Spleen (tissue), 11 donors: Measurements from ENCODE around the gene LGI4. TPM values are rescaled to one million over a fixed set of nuclear protein-coding genes. Genes with fewer than 3 reads are reported as not detected.

Experiments
- DNase-seq: peaks from one replicate; pipeline ENCODE4 v3.0.0-alpha.2; 2020
- H3K27ac ChIP-seq, 8 donors: fragments of 200-600 bp; sonication (generic) in 7 of 8; 1 replicate in 4 of 8; 2 replicates in 4 of 8; pipeline versions ENCODE4 v1.5.0 to v1.8.0; 2016 to 2021; ENCODE audit warnings: inconsistent platforms in 4 of 8, mild to moderate bottlenecking in 4 of 8, moderate library complexity in 1 of 8
- H3K27me3 ChIP-seq, 7 donors: fragments of 200-600 bp; sonication (generic) in 6 of 7; replicated peaks in 1 of 7; 1 replicate in 4 of 7; 2 replicates in 3 of 7; pipeline versions ENCODE4 v1.5.0 to v1.8.0; 2016 to 2021; ENCODE audit warnings: inconsistent platforms in 3 of 7, mild to moderate bottlenecking in 1 of 7
- H3K36me3 ChIP-seq, 6 donors: fragments of 200-600 bp; sonication (generic) in 5 of 6; 1 replicate in 4 of 6; 2 replicates in 2 of 6; pipeline versions ENCODE4 v1.5.0 to v1.8.0; 2016 to 2021; ENCODE audit warnings: inconsistent platforms in 2 of 6
- H3K4me1 ChIP-seq, 6 donors: fragments of 200-600 bp; sonication (generic) in 5 of 6; 1 replicate in 3 of 6; 2 replicates in 3 of 6; pipeline versions ENCODE4 v1.5.0 to v1.8.0; 2016 to 2021; ENCODE audit warnings: inconsistent platforms in 3 of 6
- H3K4me3 ChIP-seq, 8 donors: fragments of 200-600 bp; sonication (generic) in 7 of 8; 1 replicate in 4 of 8; 2 replicates in 4 of 8; pipeline versions ENCODE4 v1.5.0 to v1.8.0; 2016 to 2021; ENCODE audit warnings: inconsistent platforms in 4 of 8, mild to moderate bottlenecking in 4 of 8, moderate library complexity in 2 of 8
- H3K9me3 ChIP-seq, 8 donors: fragments of 200-600 bp; sonication (generic) in 7 of 8; 1 replicate in 4 of 8; 2 replicates in 4 of 8; pipeline versions ENCODE4 v1.5.0 to v1.8.0; 2016 to 2021; ENCODE audit warnings: inconsistent platforms in 4 of 8
- CTCF ChIP-seq, 11 experiments: fragments of 200-600 bp in 7 of 11; fragments of 450-650 bp in 4 of 11; sonication (generic) in 4 of 11; IDR thresholded peaks in 8 of 11; conservative IDR thresholded peaks in 3 of 11; 1 replicate in 7 of 11; 2 replicates in 4 of 11; pipeline versions ENCODE4 v1.4.0 to v1.8.0; 2016 to 2021; ENCODE audit warnings: antibody characterized with exemption in 11 of 11, inconsistent platforms in 4 of 11, mild to moderate bottlenecking in 1 of 11
- POLR2A ChIP-seq, 3 donors: fragments of 450-650 bp; IDR thresholded peaks; one replicate each; pipeline ENCODE4 v1.5.1; 2017; ENCODE audit warnings: antibody characterized with exemption in 3 of 3, mild to moderate bottlenecking in 1 of 3
- POLR2AphosphoS5 ChIP-seq, 3 donors: sonication (generic); formaldehyde crosslinking; IDR thresholded peaks; one replicate each; pipeline ENCODE4 v1.5.1; 2017; ENCODE audit warnings: antibody characterized with exemption in 3 of 3
- WGBS, 5 donors: extraction: QIAGEN DNeasy Blood & Tissue Kit in 3 of 5; methylation state at CpG; one replicate each; pipeline versions ENCODE4 v1.1.5 to v1.1.7; 2013 to 2018; 5-methylcytosine and 5-hydroxymethylcytosine counted together
- intact Hi-C: fragments of 100-400 bp; cut with DNase I; formaldehyde crosslinking; loops from one replicate; pipeline ENCODE4 v1.15.0; 2023; ENCODE audit warnings: low total_unique reads
- polyA plus RNA-seq, 3 donors: library from polyadenylated mRNA; stranded (reverse); fragments of 200-250 nt; gene quantifications; one replicate each; pipeline ENCODE4 v1.2.1, GENCODE V29; 2013
- total RNA-seq, 7 donors: library from RNA; depleted of rRNA in 3 of 7; stranded (reverse); fragments of >200 nt in 3 of 7; fragmentation: NEBNext Ultra II Directional in 4 of 7; extraction: Animal tissue kit (Norgen Biotek cat#: 25700) in 4 of 7; gene quantifications; one replicate each; pipeline versions ENCODE4 v1.1.0 to v1.2.1, GENCODE V29; 2016 to 2021
- donor health status: healthy with polysubstance abuse.
- donor health status: DM: no; HTN: no; CAD: no; lungs with moderate emphysema.
- donor health status: DM: no; HTN: no; CAD: no.
- donor health status: Bipolar disorder and iron deficiency.
- donor health status: healthy.
- donor health status: DM: no; HTN: no; CAD: no.
- donor health status: DM: yes; HTN: yes; CAD: no.

The LGI4 gene
- total and polyA plus RNA-seq, 10 donors = 0.68 to 9.7 (median 1.6) TPM; not detected in 1

- H3K27ac ChIP-seq = peak overlapping the region in 7 of 8 donors; percentile 60 to 90 (median 84)
- peaks cover 9 to 53% (median 33%) of the 10 kb centered on the region in 6 donors for H3K4me1 ChIP-seq
- intact Hi-C loops = no loop called here
- no peak for DNase-seq
- 76 to 89% (median 83%) methylated on average over 5 of the region's 5 CpGs for WGBS, 5 donors
- H3K36me3 ChIP-seq = no peaks in the 10 kb centered on the region
- H3K4me3 ChIP-seq = peak overlapping the region in 3 of 8 donors; percentile 47 to 75 (median 49)
- H3K27me3 ChIP-seq = no peaks in the 10 kb centered on the region
- H3K9me3 ChIP-seq = no peaks in the 10 kb centered on the region
- no peak for TF ChIP-seq CTCF (IDR thresholded peaks at IDR 0.05 in 8 of 11, conservative IDR thresholded peaks at IDR 0.05 in 3 of 11)
- TF ChIP-seq POLR2A (IDR thresholded peaks at IDR 0.05) = no peak
- no peak for TF ChIP-seq POLR2AphosphoS5 (IDR thresholded peaks at IDR 0.05)
These were observed 11.3 kb downstream of the LGI4 start for GRCh38 chr19:35123573-35123972.

- Histone ChIP-seq H3K9me3 (no peaks in the 10 kb centered on the region), H3K27ac (peak overlapping the region in 3 of 8 donors; percentile 84 to 88 (median 87)), H3K4me3 (no peak overlapping the region), H3K36me3 (no peaks in the 10 kb centered on the region), H3K4me1 (peaks cover 9 to 59% (median 35%) of the 10 kb centered on the region in 6 donors), H3K27me3 (no peaks in the 10 kb centered on the region)
- intact Hi-C loops = no loop called here
- DNase-seq = no peak
- TF ChIP-seq POLR2A (IDR thresholded peaks at IDR 0.05) = no peak
- TF ChIP-seq CTCF (IDR thresholded peaks at IDR 0.05 in 8 of 11, conservative IDR thresholded peaks at IDR 0.05 in 3 of 11) = no peak
- TF ChIP-seq POLR2AphosphoS5 (IDR thresholded peaks at IDR 0.05) = no peak
- 90 to 94% (median 91%) methylated on average over 18 to 19 of the region's 19 CpGs for WGBS, 5 donors
These were observed 11.9 kb downstream of the LGI4 start for GRCh38 chr19:35122687-35123551.

GRCh38 chr19:35120898-35121297 is 14.0 kb downstream of the LGI4 start:
- H3K9me3 ChIP-seq = no peaks in the 10 kb centered on the region
- intact Hi-C loops = no loop called here
- no peak for DNase-seq
- 66 to 88% (median 75%) methylated on average over 7 of the region's 7 CpGs for WGBS, 5 donors
- no peaks in the 10 kb centered on the region for H3K36me3 ChIP-seq
- no peak for TF ChIP-seq POLR2AphosphoS5 (IDR thresholded peaks at IDR 0.05)
- TF ChIP-seq POLR2A (IDR thresholded peaks at IDR 0.05) = no peak
- H3K27me3 ChIP-seq = no peaks in the 10 kb centered on the region
- peaks cover 9 to 69% (median 31%) of the 10 kb centered on the region in 6 donors for H3K4me1 ChIP-seq
- H3K4me3 ChIP-seq = no peak overlapping the region
- peak overlapping the region in 1 of 8 donors; percentile 21 for H3K27ac ChIP-seq

- TF ChIP-seq CTCF (IDR thresholded peaks at IDR 0.05 in 8 of 11, conservative IDR thresholded peaks at IDR 0.05 in 3 of 11) (no peak), POLR2A (IDR thresholded peaks at IDR 0.05) (no peak), POLR2AphosphoS5 (IDR thresholded peaks at IDR 0.05) (no peak)
- Histone ChIP-seq H3K4me3 (no peak overlapping the region), H3K9me3 (no peaks in the 10 kb centered on the region), H3K27ac (peak overlapping the region in 2 of 8 donors; percentile 24 to 56), H3K36me3 (no peaks in the 10 kb centered on the region), H3K27me3 (no peaks in the 10 kb centered on the region), H3K4me1 (peaks cover 9 to 66% (median 30%) of the 10 kb centered on the region in 6 donors)
- 56 to 71% (median 66%) methylated on average over 7 of the region's 7 CpGs for WGBS, 5 donors
- intact Hi-C loops = no loop called here
- DNase-seq = no peak
These were observed 14.4 kb downstream of the LGI4 start for GRCh38 chr19:35120492-35120891.
